ENCODE measurements around the gene EFCC1. TPM values are rescaled to one million over a fixed set of nuclear protein-coding genes. Genes with fewer than 3 reads are reported as not detected.
"Not testable (repeated sequence)": the region's sequence is repeated elsewhere in the genome, so short reads cannot be mapped to it uniquely, and the experiment has no call there.

The EFCC1 gene
- total RNA-seq, 2 experiments from 2014 or later, result 0.12 to 0.24 TPM

GRCh38 chr3:129061023-129061887 lies 60.2 kb downstream of the EFCC1 start:
- DNase-seq, result peak; percentile 21
- H3K27me3 Mint-ChIP-seq, result no peaks in the 10 kb centered on the region
- H3K36me3 Mint-ChIP-seq, result no peaks in the 10 kb centered on the region
- no peak overlapping the region for H3K27ac Mint-ChIP-seq
- CTCF ChIA-PET, result no interaction called here
- intact Hi-C loops (cut with micrococcal nuclease), result no loop called here
- H3K9me3 Mint-ChIP-seq, result no peaks in the 10 kb centered on the region
- H3K4me3 Mint-ChIP-seq, result no peak overlapping the region
- POLR2A ChIA-PET, result no interaction called here
- peaks cover 4% of the 10 kb centered on the region for H3K4me1 Mint-ChIP-seq (ENCODE audit: low read depth)

GRCh38 chr3:129061888-129062834 lies 61.1 kb downstream of the EFCC1 start:
- H3K27ac Mint-ChIP-seq, result no peak overlapping the region
- no peaks in the 10 kb centered on the region for H3K9me3 Mint-ChIP-seq
- POLR2A ChIA-PET, result no interaction called here
- DNase-seq, result no peak
- H3K27me3 Mint-ChIP-seq, result no peaks in the 10 kb centered on the region
- H3K4me1 Mint-ChIP-seq (ENCODE audit: low read depth), result peaks cover 4% of the 10 kb centered on the region
- H3K36me3 Mint-ChIP-seq, result no peaks in the 10 kb centered on the region
- no peak overlapping the region for H3K4me3 Mint-ChIP-seq
- intact Hi-C loops (cut with micrococcal nuclease), result no loop called here
- CTCF ChIA-PET, result interaction anchor here (1.7 kb wide), 1 partner anchor 9 kb away, joined by 3 read pairs; no protein-coding TSS in a partner anchor

- POLR2A ChIA-PET, result no interaction called here
- DNase-seq, result no peak
These were observed 62.1 kb downstream of the EFCC1 start for GRCh38 chr3:129063091-129063640.

GRCh38 chr3:129063841-129064482 lies 62.9 kb downstream of the EFCC1 start:
- ChIA-PET POLR2A (no interaction called here), CTCF (interaction anchor here (1.2 to 1.7 kb wide), 2 partner anchors 11 to 13 kb away, joined by 3 read pairs; no protein-coding TSS in a partner anchor)
- Mint-ChIP-seq H3K4me1 (ENCODE audit: low read depth) (peaks cover 7% of the 10 kb centered on the region), H3K4me3 (no peak overlapping the region), H3K36me3 (no peaks in the 10 kb centered on the region), H3K27me3 (peaks cover 5% of the 10 kb centered on the region), H3K9me3 (peaks cover 3% of the 10 kb centered on the region), H3K27ac (no peak overlapping the region)
- DNase-seq, result no peak
- intact Hi-C loops (cut with micrococcal nuclease), result no loop called here

More at GRCh38 chr3:129063091-129063640, 62.1 kb downstream of the EFCC1 start:
- Mint-ChIP-seq H3K4me1 (ENCODE audit: low read depth) (peaks cover 9% of the 10 kb centered on the region), H3K36me3 (no peaks in the 10 kb centered on the region), H3K4me3 (no peak overlapping the region), H3K27me3 (peaks cover 5% of the 10 kb centered on the region), H3K27ac (no peak overlapping the region), H3K9me3 (peaks cover 3% of the 10 kb centered on the region)
- intact Hi-C loops (cut with micrococcal nuclease), result no loop called here
- CTCF ChIA-PET, result interaction anchor here (1.2 to 1.7 kb wide), 2 partner anchors 10 to 12 kb away, joined by 3 read pairs; no protein-coding TSS in a partner anchor

- intact Hi-C loops (cut with micrococcal nuclease), result no loop called here
- POLR2A ChIA-PET, result no interaction called here
These were observed 64.1 kb downstream of the EFCC1 start for GRCh38 chr3:129065016-129065719.

GRCh38 chr3:129065720-129066073 lies 64.6 kb downstream of the EFCC1 start:
- ChIA-PET CTCF (interaction anchor here (1.2 to 5.5 kb wide), 3 partner anchors 13 to 95 kb away, joined by 7 to 50 read pairs (median 8); no protein-coding TSS in a partner anchor), POLR2A (no interaction called here)
- Mint-ChIP-seq H3K27me3 (peaks cover 5% of the 10 kb centered on the region), H3K4me3 (no peak overlapping the region), H3K27ac (no peak overlapping the region), H3K4me1 (ENCODE audit: low read depth) (peaks cover 7% of the 10 kb centered on the region), H3K36me3 (no peaks in the 10 kb centered on the region), H3K9me3 (peaks cover 3% of the 10 kb centered on the region)
- intact Hi-C loops (cut with micrococcal nuclease), result no loop called here
- no peak for DNase-seq

More at GRCh38 chr3:129065016-129065719, 64.1 kb downstream of the EFCC1 start:
- Mint-ChIP-seq H3K9me3 (peaks cover 3% of the 10 kb centered on the region), H3K36me3 (no peaks in the 10 kb centered on the region), H3K27ac (no peak overlapping the region), H3K4me1 (ENCODE audit: low read depth) (peaks cover 7% of the 10 kb centered on the region), H3K4me3 (no peak overlapping the region), H3K27me3 (peaks cover 5% of the 10 kb centered on the region)
- CTCF ChIA-PET, result interaction anchor here (1.2 to 5.5 kb wide), 3 partner anchors 12 to 95 kb away, joined by 7 to 50 read pairs (median 8); no protein-coding TSS in a partner anchor
- no peak for DNase-seq

- H3K27ac Mint-ChIP-seq; H3K9me3 Mint-ChIP-seq; H3K36me3 Mint-ChIP-seq; H3K4me1 Mint-ChIP-seq (ENCODE audit: low read depth); intact Hi-C loops (cut with micrococcal nuclease); H3K27me3 Mint-ChIP-seq: not testable (repeated sequence)
- ChIA-PET POLR2A (interaction anchor here (0.8 kb wide), 1 partner anchor 51 kb away, joined by 4 read pairs; no protein-coding TSS in a partner anchor), CTCF (interaction anchor here (0.8 to 5.5 kb wide), 6 partner anchors 13 to 178 kb away, joined by 3 to 50 read pairs (median 9); no protein-coding TSS in a partner anchor)
- peak; percentile 43 for DNase-seq
- H3K4me3 Mint-ChIP-seq, result peak overlapping the region; percentile 29
These were observed 66.6 kb downstream of the EFCC1 start for GRCh38 chr3:129067719-129068118.

- Mint-ChIP-seq H3K27me3 (peaks cover 5% of the 10 kb centered on the region), H3K9me3 (peaks cover 3% of the 10 kb centered on the region), H3K4me1 (ENCODE audit: low read depth) (peaks cover 7% of the 10 kb centered on the region), H3K36me3 (no peaks in the 10 kb centered on the region), H3K4me3 (peak overlapping the region; percentile 29), H3K27ac (no peak overlapping the region)
- POLR2A ChIA-PET, result interaction anchor here (0.8 to 0.9 kb wide), 4 partner anchors 15 to 52 kb away, joined by 3 to 6 read pairs (median 4); no protein-coding TSS in a partner anchor
- CTCF ChIA-PET, result interaction anchor here (0.8 to 5.5 kb wide), 8 partner anchors 12 to 178 kb away, joined by 3 to 50 read pairs (median 4); no protein-coding TSS in a partner anchor
- intact Hi-C loops (cut with micrococcal nuclease), result no loop called here
- DNase-seq, result peak; percentile 30
These were observed 67.3 kb downstream of the EFCC1 start for GRCh38 chr3:129068291-129068886.

- ChIA-PET CTCF (interaction anchor here (0.8 to 5.5 kb wide), 6 partner anchors 17 to 177 kb away, joined by 3 to 50 read pairs (median 10); no protein-coding TSS in a partner anchor), POLR2A (interaction anchor here (0.8 to 0.9 kb wide), 3 partner anchors 16 to 52 kb away, joined by 3 to 6 read pairs (median 3); no protein-coding TSS in a partner anchor)
- H3K27me3 Mint-ChIP-seq; DNase-seq; H3K27ac Mint-ChIP-seq; H3K36me3 Mint-ChIP-seq; H3K4me3 Mint-ChIP-seq; intact Hi-C loops (cut with micrococcal nuclease); H3K9me3 Mint-ChIP-seq; H3K4me1 Mint-ChIP-seq (ENCODE audit: low read depth): not testable (repeated sequence)
These were observed 68.4 kb downstream of the EFCC1 start for GRCh38 chr3:129069313-129070085.
